ENCODE data around the gene DLGAP4. TPM values are rescaled to one million over a fixed set of nuclear protein-coding genes. Genes with fewer than 3 reads are reported as not detected.

DLGAP4 gene
- total and polyA plus RNA-seq, 9 of the 15 experiments (the other 6 are each of a cell fraction or from before 2014, with no cell fraction given), result 0.31 to 34.1 (median 4.5) TPM

GRCh38 chr20:36335206-36335870, 29.2 kb downstream of the DLGAP4 start:
- no peak overlapping the region for H3K4me3 ChIP-seq
- no peak overlapping the region for H2AFZ ChIP-seq (ENCODE audit: low read depth, low read length)
- H3K9me1 ChIP-seq (ENCODE audit: control insufficient read depth, insufficient read depth, low read length), result no peaks in the 10 kb centered on the region
- FAIRE-seq, result no peak
- peaks cover 19% of the 10 kb centered on the region for H4K20me1 ChIP-seq (replicated peaks; ENCODE audit: control insufficient read depth, insufficient read depth, low read length)
- POLR2A ChIA-PET, result no interaction called here
- no peak overlapping the region for H3K27ac ChIP-seq (ENCODE audit: extremely low read depth, low read depth, low read length)
- TF ChIP-seq MIER1 (IDR thresholded peaks at IDR 0.05; ENCODE audit: low read depth) (no peak), ZNF778 (CRISPR knock-in tag; IDR thresholded peaks at IDR 0.05) (no peak), MCM5 (IDR thresholded peaks at IDR 0.05; ENCODE audit: low read depth) (no peak), DACH1 (IDR thresholded peaks at IDR 0.05; ENCODE audit: partially characterized antibody) (no peak), RBM25 (IDR thresholded peaks at IDR 0.05; ENCODE audit: low read depth, low read length, severe bottlenecking) (peak; percentile 46)
- TF ChIP-seq, protein P1, sequence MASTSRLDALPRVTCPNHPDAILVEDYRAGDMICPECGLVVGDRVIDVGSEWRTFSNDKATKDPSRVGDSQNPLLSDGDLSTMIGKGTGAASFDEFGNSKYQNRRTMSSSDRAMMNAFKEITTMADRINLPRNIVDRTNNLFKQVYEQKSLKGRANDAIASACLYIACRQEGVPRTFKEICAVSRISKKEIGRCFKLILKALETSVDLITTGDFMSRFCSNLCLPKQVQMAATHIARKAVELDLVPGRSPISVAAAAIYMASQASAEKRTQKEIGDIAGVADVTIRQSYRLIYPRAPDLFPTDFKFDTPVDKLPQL (IDR thresholded peaks at IDR 0.05; ENCODE audit: extremely low read depth, insufficient read length), result no peak
- no peak for ATAC-seq
- no peaks in the 10 kb centered on the region for H3K79me2 ChIP-seq (ENCODE audit: control insufficient read depth, insufficient read depth, low read length)
- H3K27me3 ChIP-seq (ENCODE audit: control insufficient read depth in 2 of 2, insufficient read depth in 2 of 2, low read length in 2 of 2), result peaks cover 12 to 68% of the 10 kb centered on the region in 2 experiments; a peak in 4 of 5 replicates
- DNase-seq (ENCODE audit: extremely low read depth in 1 of 4, low spot score in 3 of 4), result no peak
- in situ Hi-C loops (cut with MboI), result no loop called here
- peaks cover 0 to 9% of the 10 kb centered on the region in 2 experiments; a peak in 2 of 5 replicates for H3K4me1 ChIP-seq (replicated peaks in 1 of 2; ENCODE audit: control insufficient read depth in 2 of 2, insufficient read depth in 2 of 2, low read length in 2 of 2)
- CTCF ChIA-PET (ENCODE audit: low intra/inter-chr PET ratio), result no interaction called here
- intact Hi-C loops (cut with micrococcal nuclease), result no loop called here
- no peak overlapping the region for H3K4me2 ChIP-seq (ENCODE audit: insufficient read depth, low read length)
- H3K9ac ChIP-seq (ENCODE audit: insufficient read depth in 1 of 2, low read depth in 2 of 2, low read length in 2 of 2), result no peak overlapping the region
- no TSS peak for BruUV-seq (replicated peaks)
- H3K36me3 ChIP-seq (ENCODE audit: control insufficient read depth, insufficient read depth, low read length), result no peaks in the 10 kb centered on the region
- H3K9me3 ChIP-seq (replicated peaks; ENCODE audit: control insufficient read depth, insufficient read depth, low read depth, low read length), result no peaks in the 10 kb centered on the region
- WGBS (ENCODE audit: insufficient coverage, low coverage, missing lambda C conversion rate), result 0% methylated on average over 8 of the region's 12 CpGs

All from K562 (cell line).